HCT116 (cell line): ENCODE measurements around the gene ZFYVE19. TPM values are rescaled to one million over a fixed set of nuclear protein-coding genes. Genes with fewer than 3 reads are reported as not detected.

Source experiments
- ATAC-seq: fragments of 200-7000 bp; cut with Tn5 transposase; 2 replicates; pipeline ENCODE4 v1.9.1; 2020; ENCODE audit warnings: mild to moderate bottlenecking, moderate library complexity
- BruUV-seq: library from RNA; stranded (reverse); fragments of 400-500 nt; replicated peaks from 2 replicates; lab custom pipeline; 2021; lab: Mats Ljungman, UMichigan
- CTCF ChIA-PET: fragments of 300-600 bp; sonication (Branson Sonifier 250); formaldehyde crosslinking; loops from one replicate; lab custom pipeline; 2021; ENCODE audit warnings: antibody characterized with exemption; lab: Charles Lee
- POLR2A ChIA-PET: fragments of 300-600, 350-600 bp; sonication (Branson Sonifier 250); formaldehyde crosslinking; loops from one replicate; lab custom pipeline; 2021; ENCODE audit warnings: antibody characterized with exemption; lab: Charles Lee
- RAD21 ChIA-PET, 2 experiments: fragments of 300-600 bp; sonication (Branson Sonifier 250); formaldehyde crosslinking; loops; one replicate each; lab custom pipeline; 2023; ENCODE audit warnings: low total read pairs in 2 of 2; ENCODE audit not compliant: uncharacterized antibody in 2 of 2, unreplicated experiment in 2 of 2, low non-redundant PET in 1 of 2; lab: Charles Lee
- DNase-seq: peaks from one replicate; pipeline ENCODE4 v3.0.0-alpha.2; 2010; ENCODE audit warnings: low read depth, low spot score
- H2AFZ ChIP-seq: fragments of 200-600 bp; shearing (Covaris generic), sonication (generic); 2 replicates; pipeline ENCODE4 v1.6.1; 2017; ENCODE audit warnings: low read depth, mixed run types, mixed read lengths, antibody characterized with exemption, low read length; ENCODE audit not compliant: poor library complexity, severe bottlenecking
- H3K27ac ChIP-seq: 2 replicates; pipeline ENCODE4 v1.5.1; 2012; ENCODE audit warnings: low read depth, low read length
- H3K27me3 ChIP-seq: fragments of 200-600 bp; sonication (generic); 2 replicates; pipeline ENCODE4 v1.6.1; 2016; ENCODE audit warnings: mixed run types, low read length, mixed read lengths; ENCODE audit not compliant: insufficient read depth
- H3K36me3 ChIP-seq, 2 experiments: fragments of 200-500 bp in 1 of 2; fragments of 200-600 bp in 1 of 2; sonication (Bioruptor generic) in 1 of 2; sonication (generic) in 1 of 2; 2 replicates each; pipeline versions ENCODE4 v1.5.1 to v1.6.1; 2014 to 2016; ENCODE audit warnings: low read length in 2 of 2, inconsistent platforms in 1 of 2, mixed read lengths in 1 of 2, mixed run types in 1 of 2; ENCODE audit not compliant: insufficient read depth in 2 of 2, control insufficient read depth in 1 of 2
- H3K4me1 ChIP-seq, 2 experiments: fragments of 200-600 bp in 1 of 2; sonication (generic) in 1 of 2; 2 replicates each; pipeline versions ENCODE4 v1.5.1 to v1.6.1; 2012 to 2017; ENCODE audit warnings: low read length in 2 of 2, inconsistent platforms in 1 of 2, mild to moderate bottlenecking in 1 of 2, mixed read lengths in 1 of 2, mixed run types in 1 of 2, moderate library complexity in 1 of 2; ENCODE audit not compliant: insufficient read depth in 2 of 2, control insufficient read depth in 1 of 2
- H3K4me2 ChIP-seq: fragments of 200-600 bp; sonication (generic); 2 replicates; pipeline ENCODE4 v1.6.1; 2017; ENCODE audit warnings: mixed run types, low read length, mixed read lengths
- H3K4me3 ChIP-seq, 2 experiments: fragments of 200-600 bp in 1 of 2; sonication (generic) in 1 of 2; replicated peaks in 1 of 2; 2 replicates each; pipeline ENCODE4 v1.5.1; 2011 to 2016; ENCODE audit warnings: low read length in 2 of 2, control low read depth in 1 of 2, low read depth in 1 of 2, mild to moderate bottlenecking in 1 of 2, mixed read lengths in 1 of 2, mixed run types in 1 of 2
- H3K79me2 ChIP-seq: fragments of 200-600 bp; sonication (generic); 2 replicates; pipeline ENCODE4 v1.6.1; 2017; ENCODE audit warnings: mild to moderate bottlenecking, mixed run types, low read length, moderate library complexity, mixed read lengths; ENCODE audit not compliant: insufficient read depth
- H3K9ac ChIP-seq: fragments of 200-600 bp; sonication (generic); 2 replicates; pipeline ENCODE4 v1.6.1; 2016; ENCODE audit warnings: low read length, mixed read lengths
- H3K9me2 ChIP-seq: fragments of 200-600 bp; sonication (generic), shearing (Covaris generic); 2 replicates; pipeline ENCODE4 v1.6.1; 2017; ENCODE audit warnings: mixed run types, mild to moderate bottlenecking, moderate library complexity; ENCODE audit not compliant: insufficient read depth
- H3K9me3 ChIP-seq, 2 experiments: fragments of 200-500 bp in 1 of 2; fragments of 200-600 bp in 1 of 2; sonication (Bioruptor generic) in 1 of 2; sonication (generic) in 1 of 2; 2 replicates each; pipeline ENCODE4 v1.6.1; 2014 to 2017; ENCODE audit warnings: low read length in 2 of 2, mixed read lengths in 2 of 2, inconsistent platforms in 1 of 2, low read depth in 1 of 2, mild to moderate bottlenecking in 1 of 2, mixed run types in 1 of 2, moderate library complexity in 1 of 2; ENCODE audit not compliant: control insufficient read depth in 1 of 2, insufficient read depth in 1 of 2
- H4K20me1 ChIP-seq: fragments of 200-600 bp; sonication (generic), shearing (Covaris generic); 2 replicates; pipeline ENCODE4 v1.6.1; 2017; ENCODE audit warnings: mixed run types, mild to moderate bottlenecking, moderate library complexity; ENCODE audit not compliant: insufficient read depth
- CEBPB ChIP-seq: IDR thresholded peaks from 2 replicates; pipeline ENCODE4 v1.6.1; 2012; ENCODE audit warnings: low read depth
- EGR1 ChIP-seq: IDR thresholded peaks from 2 replicates; pipeline ENCODE4 v1.6.1; 2012; ENCODE audit warnings: low read depth
- ELF1 ChIP-seq: IDR thresholded peaks from 2 replicates; pipeline ENCODE4 v1.6.1; 2012; ENCODE audit warnings: low read depth, borderline replicate concordance
- MAX ChIP-seq: IDR thresholded peaks from 2 replicates; pipeline ENCODE4 v1.6.1; 2012
- intact Hi-C: fragments of 100-400 bp; cut with micrococcal nuclease; formaldehyde crosslinking; loops from 2 replicates; pipeline ENCODE4 v1.10.0; 2022
- total RNA-seq: library from RNA; stranded (reverse); gene quantifications from one replicate; pipeline ENCODE4 v1.2.1, GENCODE V29; 2021; ENCODE audit not compliant: unreplicated experiment

The ZFYVE19 gene
- total RNA-seq, 1 experiment from 2014 or later: 29.1 TPM

DNA sequence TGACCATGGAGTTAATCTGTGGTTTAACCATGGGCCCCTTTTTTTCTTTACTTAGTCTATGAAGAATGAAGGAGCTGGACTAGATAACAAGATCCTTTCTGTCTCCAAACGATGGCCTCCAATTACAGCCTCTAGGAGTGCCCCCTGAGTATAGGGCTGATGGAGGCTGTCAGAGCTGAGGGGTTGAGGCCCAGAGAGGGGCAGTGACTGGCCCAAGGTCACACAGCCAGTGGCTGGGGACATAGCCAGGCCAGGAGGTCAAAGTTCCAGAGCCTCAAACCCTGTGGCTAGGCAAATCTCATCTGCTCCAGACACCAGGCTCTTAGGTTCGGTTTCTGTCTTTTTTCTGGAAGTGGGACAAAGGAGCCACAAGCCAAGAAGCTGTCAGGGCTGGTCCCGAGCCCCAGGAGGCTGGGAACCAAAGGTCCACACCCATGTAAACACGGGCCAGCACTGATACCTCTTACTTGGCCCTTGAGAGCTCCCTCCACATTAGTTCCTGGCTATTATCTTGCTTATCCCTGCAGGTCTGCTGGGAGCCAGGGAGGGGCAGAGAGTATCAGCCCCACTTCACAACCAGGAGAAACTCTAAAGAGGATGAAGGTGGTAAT, 56.9 kb downstream of the ZFYVE19 start:
- no peak overlapping the region for H2AFZ ChIP-seq
- intact Hi-C loops: no loop called here
- H3K4me3 ChIP-seq: no peak overlapping the region
- no peaks in the 10 kb centered on the region for H3K9me2 ChIP-seq
- no peaks in the 10 kb centered on the region for H4K20me1 ChIP-seq
- H3K4me1 ChIP-seq: peaks cover 14 to 20% of the 10 kb centered on the region in 2 experiments
- BruUV-seq: no TSS peak
- ChIA-PET RAD21 (no interaction called here), POLR2A (interaction anchor here (1.8 kb wide), 1 partner anchor 9 kb away, joined by 8 read pairs; no protein-coding TSS in a partner anchor), CTCF (interaction anchor here (4.1 kb wide), 1 partner anchor 28 kb away, joined by 26 read pairs; no protein-coding TSS in a partner anchor)
- TF ChIP-seq ELF1 (no peak), MAX (no peak), EGR1 (no peak), CEBPB (no peak)
- no peaks in the 10 kb centered on the region; a peak in 1 of 4 replicates for H3K36me3 ChIP-seq
- DNase-seq (no peak), ATAC-seq (no peak)
- no peaks in the 10 kb centered on the region for H3K27me3 ChIP-seq
- H3K9me3 ChIP-seq: no peaks in the 10 kb centered on the region
- no peak overlapping the region for H3K27ac ChIP-seq
- no peak overlapping the region for H3K9ac ChIP-seq
- H3K4me2 ChIP-seq: no peak overlapping the region
- no peaks in the 10 kb centered on the region for H3K79me2 ChIP-seq

Other genes starting within 250 kb of the ZFYVE19 start
- gene CCDC32, start 242.0 kb upstream of the ZFYVE19 start, total RNA-seq: 18.6 TPM
- 22.5 TPM for gene RPUSD2, start 237.8 kb upstream of the ZFYVE19 start, total RNA-seq
- gene KNL1, start 212.8 kb upstream of the ZFYVE19 start, total RNA-seq: 30.6 TPM
- 20.9 TPM for gene RAD51, start 111.9 kb upstream of the ZFYVE19 start, total RNA-seq
- 21.5 TPM for gene RMDN3, start 51.8 kb upstream of the ZFYVE19 start, total RNA-seq
- 1.5 TPM for gene GCHFR, start 43.0 kb upstream of the ZFYVE19 start, total RNA-seq
- gene C15orf62, start 37.1 kb upstream of the ZFYVE19 start, total RNA-seq: 0.10 TPM
- 36.1 TPM for gene DNAJC17, start 384 bp downstream of the ZFYVE19 start, total RNA-seq
- gene PPP1R14D, start 21.6 kb downstream of the ZFYVE19 start, total RNA-seq: not detected
- gene SPINT1, start 37.0 kb downstream of the ZFYVE19 start, total RNA-seq: 123 TPM
- 6.0 TPM for gene RHOV, start 67.1 kb downstream of the ZFYVE19 start, total RNA-seq
- 16.9 TPM for gene VPS18, start 87.4 kb downstream of the ZFYVE19 start, total RNA-seq
- 1.5 TPM for gene DLL4, start 122.3 kb downstream of the ZFYVE19 start, total RNA-seq
- gene CHAC1, start 146.4 kb downstream of the ZFYVE19 start, total RNA-seq: 58.9 TPM